GM12878 (cell line): Measurements from ENCODE around the gene EIF4E2.

Experiments used
- CREB1 ChIP-seq: IDR thresholded peaks from 2 replicates; pipeline ENCODE4 v1.6.1; 2012; ENCODE audit warnings: low read depth, mild to moderate bottlenecking, inconsistent platforms
- EGR1 ChIP-seq, 2 experiments: IDR thresholded peaks; 1 replicate in 1 of 2; 2 replicates in 1 of 2; pipeline ENCODE4 v1.6.1; 2011 to 2012; ENCODE audit warnings: low read depth in 2 of 2, low read length in 2 of 2, borderline replicate concordance in 1 of 2, mild to moderate bottlenecking in 1 of 2, moderate library complexity in 1 of 2
- TF ChIP-seq, protein P1 (sequence below): IDR thresholded peaks from 2 replicates; pipeline ENCODE4 v1.6.1; 2012; ENCODE audit warnings: low read depth, low read length, improper control_type of control experiment

DNA sequence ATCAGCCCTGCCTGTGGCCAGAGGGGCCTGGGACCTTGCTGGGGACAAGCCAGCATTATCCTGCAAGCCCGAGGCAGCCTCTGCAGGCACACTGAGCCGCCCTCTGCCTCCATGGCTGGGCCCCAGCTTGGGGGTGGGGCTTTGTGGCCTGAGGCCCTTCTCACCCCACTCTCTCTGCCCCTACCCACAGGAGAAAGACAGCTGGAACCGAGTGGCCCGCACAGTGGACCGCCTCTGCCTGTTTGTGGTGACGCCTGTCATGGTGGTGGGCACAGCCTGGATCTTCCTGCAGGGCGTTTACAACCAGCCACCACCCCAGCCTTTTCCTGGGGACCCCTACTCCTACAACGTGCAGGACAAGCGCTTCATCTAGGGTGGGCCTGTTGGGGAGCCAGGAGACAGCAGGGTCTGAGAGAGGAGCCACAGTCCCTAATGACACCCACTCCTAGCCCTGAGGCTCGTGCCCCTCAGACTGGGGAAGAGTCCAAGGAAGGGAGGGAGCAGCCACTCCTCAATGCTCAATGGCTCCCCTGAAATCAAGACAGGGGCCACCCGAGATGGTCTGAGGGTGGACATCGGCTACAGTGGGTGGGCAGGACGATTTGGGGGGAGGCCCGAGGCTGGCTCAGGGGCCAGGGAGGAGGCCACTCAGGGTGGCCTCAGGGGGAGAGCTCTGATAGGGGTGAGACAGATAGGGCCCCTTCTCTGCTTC lies 15.4 kb upstream of the EIF4E2 start:
- TF ChIP-seq, protein P1, sequence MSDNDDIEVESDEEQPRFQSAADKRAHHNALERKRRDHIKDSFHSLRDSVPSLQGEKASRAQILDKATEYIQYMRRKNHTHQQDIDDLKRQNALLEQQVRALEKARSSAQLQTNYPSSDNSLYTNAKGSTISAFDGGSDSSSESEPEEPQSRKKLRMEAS = no peak
- TF ChIP-seq CREB1 = no peak
- no peak for TF ChIP-seq EGR1 (IDR thresholded peaks at IDR 0.05; ENCODE audit: borderline replicate concordance in 1 of 2, low read depth in 2 of 2, low read length in 2 of 2)
